SK-N-MC (cell line): ENCODE data around the gene SLC35A3.
"Not testable (repeated sequence)": the region's sequence is repeated elsewhere in the genome, so short reads cannot be mapped to it uniquely, and the experiment has no call there.

Source experiments
- DNase-seq: peaks from one replicate; pipeline ENCODE4 v3.0.0-alpha.2; 2011; ENCODE audit warnings: low read depth, low spot score
- H3K27ac ChIP-seq: fragments of 200-600 bp; sonication (generic); 2 replicates; pipeline ENCODE4 v1.5.1; 2016; ENCODE audit warnings: mixed run types
- H3K36me3 ChIP-seq: fragments of 200-600 bp; sonication (generic); 2 replicates; pipeline ENCODE4 v1.6.1; 2017; ENCODE audit warnings: antibody characterized with exemption, low read length, mixed read lengths; ENCODE audit not compliant: insufficient read depth
- H3K4me3 ChIP-seq: fragments of 200-600 bp; sonication (generic); 2 replicates; pipeline ENCODE4 v1.5.1; 2016
- H3K9ac ChIP-seq: fragments of 200-600 bp; sonication (generic); 2 replicates; pipeline ENCODE4 v1.8.0; 2017; ENCODE audit warnings: mixed run types, mixed read lengths; ENCODE audit not compliant: insufficient read length
- H3K9me3 ChIP-seq: fragments of 200-600 bp; sonication (generic); 2 replicates; pipeline ENCODE4 v1.6.1; 2017; ENCODE audit warnings: low read depth, mild to moderate bottlenecking, antibody characterized with exemption, low read length, moderate library complexity, mixed read lengths
- EZH2 ChIP-seq: fragments of 200-600 bp; sonication (generic); IDR thresholded peaks from one replicate; pipeline ENCODE4 v1.6.1; 2017; ENCODE audit warnings: antibody characterized with exemption
- FOXP2 ChIP-seq: optimal IDR thresholded peaks from 2 replicates; pipeline ENCODE3; 2011; ENCODE audit warnings: mild to moderate bottlenecking, moderate library complexity; ENCODE audit not compliant: insufficient read depth; ENCODE audit errors: extremely low read length, control extremely low read depth
- POLR2AphosphoS5 ChIP-seq: IDR thresholded peaks from 2 replicates; pipeline ENCODE4 v1.6.1; 2012; ENCODE audit warnings: mild to moderate bottlenecking, low read depth, low read length, borderline replicate concordance

SLC35A3 gene

GRCh38 chr1:99965646-99966375 lies 4.0 kb upstream of the SLC35A3 start:
- Histone ChIP-seq H3K36me3 (no peaks in the 10 kb centered on the region), H3K4me3 (no peak overlapping the region), H3K27ac (no peak overlapping the region), H3K9me3 (no peaks in the 10 kb centered on the region), H3K9ac (no peak overlapping the region)
- TF ChIP-seq POLR2AphosphoS5 (no peak), EZH2 (no peak), FOXP2 (no peak)
- no peak for DNase-seq

- H3K4me3 ChIP-seq, result no peak overlapping the region
These were observed 1.6 kb upstream of the SLC35A3 start for GRCh38 chr1:99968214-99968613.

GRCh38 chr1:99969260-99969728 lies 502 bp upstream of the SLC35A3 start:
- DNase-seq, result no peak
- Histone ChIP-seq H3K9ac (peak overlapping the region; percentile 89), H3K36me3 (0 out of 2 replicates have a peak, but pooled peaks cover under 1% of the 10 kb centered on the region), H3K4me3 (peak overlapping the region; percentile 95), H3K9me3 (no peaks in the 10 kb centered on the region), H3K27ac (no peak overlapping the region)
- no peak for TF ChIP-seq EZH2
- no peak for TF ChIP-seq FOXP2
- TF ChIP-seq POLR2AphosphoS5, result no peak

More at GRCh38 chr1:99968214-99968613, 1.6 kb upstream of the SLC35A3 start:
- DNase-seq, result no peak
- no peak overlapping the region for H3K9ac ChIP-seq
- H3K9me3 ChIP-seq, result no peaks in the 10 kb centered on the region
- no peaks in the 10 kb centered on the region for H3K36me3 ChIP-seq
- TF ChIP-seq FOXP2 (no peak), POLR2AphosphoS5 (no peak), EZH2 (no peak)
- H3K27ac ChIP-seq, result no peak overlapping the region

- TF ChIP-seq EZH2, result no peak
- TF ChIP-seq POLR2AphosphoS5, result no peak
- no peak for TF ChIP-seq FOXP2
- no peak overlapping the region for H3K27ac ChIP-seq
- peak overlapping the region; percentile 89 for H3K9ac ChIP-seq
- H3K36me3 ChIP-seq, result peaks cover 11% of the 10 kb centered on the region
- no peak for DNase-seq
- H3K9me3 ChIP-seq, result no peaks in the 10 kb centered on the region
- peak overlapping the region; percentile 95 for H3K4me3 ChIP-seq
These were observed 988 bp downstream of the SLC35A3 start for GRCh38 chr1:99970713-99971255.

- not testable (repeated sequence) for H3K9ac ChIP-seq
These were observed 2.3 kb downstream of the SLC35A3 start for GRCh38 chr1:99972066-99972465.

GRCh38 chr1:99975529-99975928 lies 5.7 kb downstream of the SLC35A3 start:
- no peak overlapping the region for H3K9ac ChIP-seq
- DNase-seq, result no peak
- no peak overlapping the region for H3K4me3 ChIP-seq
- H3K36me3 ChIP-seq, result peaks cover 12% of the 10 kb centered on the region
- no peaks in the 10 kb centered on the region for H3K9me3 ChIP-seq
- no peak overlapping the region for H3K27ac ChIP-seq
- TF ChIP-seq EZH2 (no peak), FOXP2 (no peak), POLR2AphosphoS5 (no peak)

More at GRCh38 chr1:99972066-99972465, 2.3 kb downstream of the SLC35A3 start:
- not testable (repeated sequence) for DNase-seq, H3K4me3 ChIP-seq, H3K9me3 ChIP-seq, H3K27ac ChIP-seq
- H3K36me3 ChIP-seq, result peaks cover 12% of the 10 kb centered on the region

- H3K4me3 ChIP-seq, H3K27ac ChIP-seq, H3K9ac ChIP-seq, DNase-seq, H3K9me3 ChIP-seq: not testable (repeated sequence)
- peaks cover 12% of the 10 kb centered on the region for H3K36me3 ChIP-seq
These were observed 7.5 kb downstream of the SLC35A3 start for GRCh38 chr1:99977326-99977725.

- Histone ChIP-seq H3K9ac (no peak overlapping the region), H3K4me3 (no peak overlapping the region), H3K36me3 (peaks cover 12% of the 10 kb centered on the region), H3K9me3 (no peaks in the 10 kb centered on the region), H3K27ac (no peak overlapping the region)
- DNase-seq, result no peak
- TF ChIP-seq EZH2, result no peak
- TF ChIP-seq FOXP2, result no peak
- TF ChIP-seq POLR2AphosphoS5, result no peak
These were observed 8.4 kb downstream of the SLC35A3 start for GRCh38 chr1:99978218-99978617.

- H3K4me3 ChIP-seq, result no peak overlapping the region
- H3K36me3 ChIP-seq, result peaks cover 12% of the 10 kb centered on the region
- no peak for DNase-seq
- no peak for TF ChIP-seq FOXP2
- TF ChIP-seq EZH2, result no peak
- no peak for TF ChIP-seq POLR2AphosphoS5
- H3K9me3 ChIP-seq, result no peaks in the 10 kb centered on the region
- H3K27ac ChIP-seq, result no peak overlapping the region
- no peak overlapping the region for H3K9ac ChIP-seq
These were observed 9.3 kb downstream of the SLC35A3 start for GRCh38 chr1:99979091-99979490.
